Keratinocyte (primary cell): Measurements from ENCODE around the gene TAB2. TPM values are rescaled to one million over a fixed set of nuclear protein-coding genes. Genes with fewer than 3 reads are reported as not detected.

ENCODE experiments used
- DNase-seq: peaks from one replicate; pipeline ENCODE4 v3.0.0-alpha.2; 2011; ENCODE audit warnings: low read depth, missing footprints, low spot score
- FAIRE-seq: peaks from 2 replicates; lab custom pipeline; 2011; peaks lifted over from hg19 to GRCh38; lab: Jason Lieb, UNC
- H2AFZ ChIP-seq: 2 replicates; pipeline ENCODE4 v1.6.0; 2012; ENCODE audit warnings: low read length, control low read depth, inconsistent platforms; ENCODE audit not compliant: control insufficient read depth
- H3K27ac ChIP-seq: 2 replicates; pipeline ENCODE4 v1.5.1; 2011; ENCODE audit warnings: low read length; ENCODE audit not compliant: control insufficient read depth, insufficient read depth
- H3K27me3 ChIP-seq: 3 replicates; pipeline ENCODE4 v1.6.0; 2011; ENCODE audit warnings: low read length; ENCODE audit not compliant: control insufficient read depth, insufficient read depth; ENCODE audit errors: extremely low read depth
- H3K36me3 ChIP-seq, 2 experiments: 2 replicates in 1 of 2; 3 replicates in 1 of 2; pipeline ENCODE4 v1.5.1; 2011; ENCODE audit warnings: low read length in 2 of 2, mild to moderate bottlenecking in 1 of 2; ENCODE audit not compliant: control insufficient read depth in 2 of 2, insufficient read depth in 2 of 2; ENCODE audit errors: extremely low read depth in 1 of 2
- H3K4me1 ChIP-seq: 3 replicates; pipeline ENCODE4 v1.5.1; 2011; ENCODE audit warnings: low read length; ENCODE audit not compliant: control insufficient read depth, insufficient read depth; ENCODE audit errors: extremely low read depth
- H3K4me2 ChIP-seq: 3 replicates; pipeline ENCODE4 v1.6.0; 2011; ENCODE audit warnings: low read depth, low read length; ENCODE audit not compliant: control insufficient read depth, insufficient read depth; ENCODE audit errors: extremely low read depth
- H3K4me3 ChIP-seq, 3 experiments: fragments of 200-600 bp in 1 of 3; sonication (generic) in 1 of 3; 2 replicates in 2 of 3; 3 replicates in 1 of 3; pipeline ENCODE4 v1.5.1; 2011 to 2016; ENCODE audit warnings: low read length in 3 of 3, mild to moderate bottlenecking in 3 of 3, control low read depth in 2 of 3, inconsistent platforms in 1 of 3, low read depth in 1 of 3, mixed read lengths in 1 of 3, mixed run types in 1 of 3, moderate library complexity in 1 of 3; ENCODE audit not compliant: control insufficient read depth in 2 of 3, insufficient read depth in 2 of 3; ENCODE audit errors: extremely low read depth in 1 of 3
- H3K79me2 ChIP-seq: 2 replicates; pipeline ENCODE4 v1.6.0; 2012; ENCODE audit warnings: low read length; ENCODE audit not compliant: control insufficient read depth, insufficient read depth
- H3K9ac ChIP-seq: 3 replicates; pipeline ENCODE4 v1.6.0; 2011; ENCODE audit warnings: low read length; ENCODE audit not compliant: control insufficient read depth, insufficient read depth; ENCODE audit errors: extremely low read depth
- H3K9me1 ChIP-seq: 3 replicates; pipeline ENCODE4 v1.6.0; 2011; ENCODE audit warnings: low read length; ENCODE audit not compliant: control insufficient read depth, insufficient read depth; ENCODE audit errors: extremely low read depth
- H3K9me3 ChIP-seq: 2 replicates; pipeline ENCODE4 v1.5.1; 2012; ENCODE audit warnings: low read depth, low read length; ENCODE audit not compliant: control insufficient read depth
- H4K20me1 ChIP-seq: 3 replicates; pipeline ENCODE4 v1.6.0; 2011; ENCODE audit warnings: low read length; ENCODE audit not compliant: control insufficient read depth, insufficient read depth; ENCODE audit errors: extremely low read depth
- CTCF ChIP-seq, 3 experiments: IDR thresholded peaks in 1 of 3; conservative IDR thresholded peaks in 1 of 3; optimal IDR thresholded peaks in 1 of 3; 2 replicates in 2 of 3; 3 replicates in 1 of 3; pipeline versions ENCODE3 to v1.5.1; 2011; ENCODE audit warnings: low read length in 3 of 3, mild to moderate bottlenecking in 3 of 3, moderate library complexity in 2 of 3, control low read depth in 1 of 3, inconsistent platforms in 1 of 3; ENCODE audit not compliant: insufficient read depth in 2 of 3; ENCODE audit errors: extremely low read depth in 1 of 3
- EZH2 ChIP-seq: IDR thresholded peaks from one replicate; pipeline ENCODE4 v1.6.1; 2012; ENCODE audit warnings: inconsistent platforms, mild to moderate bottlenecking, low read length, moderate library complexity
- dilution Hi-C: fragments of 300-500 bp; cut with MboI; formaldehyde crosslinking; loops from one replicate; pipeline ENCODE4 v1.7.0; 2020; ENCODE audit warnings: low sequenced_read_pairs; ENCODE audit not compliant: extremely low pct_ligation_motif_present
- polyA plus RNA-seq, 5 experiments: library from polyadenylated mRNA; depleted of rRNA in 3 of 5; stranded (reverse) in 3 of 5; stranded (forward) in 1 of 5; unstranded in 1 of 5; fragments of >200 nt; gene quantifications; 1 replicate in 1 of 5; 2 replicates in 3 of 5; 3 replicates in 1 of 5; pipeline versions ENCODE4 v1.2.1 to v1.2.3, GENCODE V29; 2011 to 2012; ENCODE audit warnings: missing spikeins in 2 of 5, low read depth in 1 of 5, low replicate concordance in 1 of 5

TAB2 gene
- polyA plus RNA-seq, 1 donor (not counting 4 experiments of a cell fraction or from before 2014, with no cell fraction given) = 47.5 TPM

- no peaks in the 10 kb centered on the region for H3K9me1 ChIP-seq
- no peaks in the 10 kb centered on the region for H3K9me3 ChIP-seq
- FAIRE-seq (no peak), DNase-seq (no peak)
- H3K4me2 ChIP-seq = no peak overlapping the region
- H2AFZ ChIP-seq = no peak overlapping the region
- H3K4me3 ChIP-seq = no peak overlapping the region
- H3K4me1 ChIP-seq = peaks cover 13% of the 10 kb centered on the region
- no peaks in the 10 kb centered on the region for H3K36me3 ChIP-seq
- H3K9ac ChIP-seq = no peak overlapping the region
- H3K79me2 ChIP-seq = no peaks in the 10 kb centered on the region
- TF ChIP-seq EZH2 = no peak
- no peak for TF ChIP-seq CTCF (optimal IDR thresholded peaks at IDR 0.05 in 1 of 3, IDR thresholded peaks at IDR 0.05 in 1 of 3, conservative IDR thresholded peaks at IDR 0.05 in 1 of 3; ENCODE audit: extremely low read depth in 1 of 3, insufficient read depth in 2 of 3, low read length in 3 of 3)
- H4K20me1 ChIP-seq = no peaks in the 10 kb centered on the region
- peaks cover 5% of the 10 kb centered on the region for H3K27me3 ChIP-seq
- dilution Hi-C loops = no loop called here
- no peak overlapping the region for H3K27ac ChIP-seq
These were observed 137.7 kb downstream of the TAB2 start for GRCh38 chr6:149455031-149455732.

GRCh38 chr6:149456311-149457021 lies 139.0 kb downstream of the TAB2 start:
- dilution Hi-C loops = no loop called here
- no peaks in the 10 kb centered on the region for H3K9me1 ChIP-seq
- no peak overlapping the region for H3K27ac ChIP-seq
- no peaks in the 10 kb centered on the region for H4K20me1 ChIP-seq
- DNase-seq = no peak
- H3K9me3 ChIP-seq = no peaks in the 10 kb centered on the region
- H3K27me3 ChIP-seq = no peaks in the 10 kb centered on the region
- no peak overlapping the region for H3K9ac ChIP-seq
- H2AFZ ChIP-seq = no peak overlapping the region
- H3K4me1 ChIP-seq = peaks cover 11% of the 10 kb centered on the region
- H3K4me3 ChIP-seq = no peak overlapping the region
- no peak for FAIRE-seq
- TF ChIP-seq EZH2 (no peak), CTCF (optimal IDR thresholded peaks at IDR 0.05 in 1 of 3, IDR thresholded peaks at IDR 0.05 in 1 of 3, conservative IDR thresholded peaks at IDR 0.05 in 1 of 3; ENCODE audit: extremely low read depth in 1 of 3, insufficient read depth in 2 of 3, low read length in 3 of 3) (no peak)
- no peaks in the 10 kb centered on the region for H3K36me3 ChIP-seq
- no peaks in the 10 kb centered on the region for H3K79me2 ChIP-seq
- no peak overlapping the region for H3K4me2 ChIP-seq
